GM18909 (cell line): Measurements from ENCODE around the gene RNF8.
"Not testable (repeated sequence)": the region's sequence is repeated elsewhere in the genome, so short reads cannot be mapped to it uniquely, and the experiment has no call there.

Experiments
- ATAC-seq: cut with Tn5 transposase; IDR thresholded peaks from one replicate; pipeline ENCODE4 v1.9.1; 2021; ENCODE audit warnings: mild to moderate bottlenecking; ENCODE audit not compliant: unreplicated experiment, poor library complexity

Gene RNF8

GRCh38 chr6:37353761-37354525 is at the start of gene RNF8:
Gene RNF8 (plus strand): TSS chr6:37353983. CDS start chr6:37354165, 182 bp downstream.
- ATAC-seq, result peak; percentile 91

GRCh38 chr6:37304766-37305165 is 49.0 kb upstream of the RNF8 start:
- ATAC-seq, result no peak

- no peak for ATAC-seq
Measured at GRCh38 chr6:37305841-37306425, 47.9 kb upstream of the RNF8 start.

GRCh38 chr6:37306624-37307222 is 47.1 kb upstream of the RNF8 start:
- no peak for ATAC-seq

- ATAC-seq, result not testable (repeated sequence)
Measured at GRCh38 chr6:37307484-37307883, 46.3 kb upstream of the RNF8 start.

GRCh38 chr6:37308069-37308815 is 45.5 kb upstream of the RNF8 start:
- ATAC-seq, result no peak

GRCh38 chr6:37309046-37309445 is 44.7 kb upstream of the RNF8 start:
- ATAC-seq, result no peak

- no peak for ATAC-seq
Measured at GRCh38 chr6:37309692-37310091, 44.1 kb upstream of the RNF8 start.

- no peak for ATAC-seq
Measured at GRCh38 chr6:37310966-37311365, 42.8 kb upstream of the RNF8 start.

GRCh38 chr6:37311741-37312473 is 41.9 kb upstream of the RNF8 start:
- no peak for ATAC-seq

- no peak for ATAC-seq
Measured at GRCh38 chr6:37313723-37314486, 39.9 kb upstream of the RNF8 start.

GRCh38 chr6:37314487-37315156 is 39.2 kb upstream of the RNF8 start:
- peak; percentile 51 for ATAC-seq

- ATAC-seq, result no peak
Measured at GRCh38 chr6:37315157-37315515, 38.6 kb upstream of the RNF8 start.

- ATAC-seq, result no peak
Measured at GRCh38 chr6:37316071-37316470, 37.7 kb upstream of the RNF8 start.

- no peak for ATAC-seq
Measured at GRCh38 chr6:37317312-37318038, 36.3 kb upstream of the RNF8 start.

GRCh38 chr6:37319156-37319555 is 34.6 kb upstream of the RNF8 start:
- no peak for ATAC-seq

- no peak for ATAC-seq
Measured at GRCh38 chr6:37319856-37320480, 33.8 kb upstream of the RNF8 start.

GRCh38 chr6:37320646-37321045 is 33.1 kb upstream of the RNF8 start:
- ATAC-seq, result no peak
